ENCODE data around the gene AKT1.

Gene AKT1

GRCh38 chr14:104786091-104786586, 9.4 kb downstream of the AKT1 start:
- no peak for DNase-seq (ENCODE audit: low read depth)

- DNase-seq (ENCODE audit: low read depth) = no peak
Measured at GRCh38 chr14:104785708-104786080, 9.9 kb downstream of the AKT1 start.

- DNase-seq (ENCODE audit: low read depth) = no peak
Measured at GRCh38 chr14:104784846-104785707, 10.5 kb downstream of the AKT1 start.

GRCh38 chr14:104784218-104784568, 11.4 kb downstream of the AKT1 start:
- DNase-seq (ENCODE audit: low read depth) = no peak

GRCh38 chr14:104783484-104784217, 11.9 kb downstream of the AKT1 start:
- no peak for DNase-seq (ENCODE audit: low read depth)

GRCh38 chr14:104782808-104783139, 12.8 kb downstream of the AKT1 start:
- no peak for DNase-seq (ENCODE audit: low read depth)

- no peak for DNase-seq (ENCODE audit: low read depth)
Measured at GRCh38 chr14:104782086-104782807, 13.3 kb downstream of the AKT1 start.

GRCh38 chr14:104781271-104782077, 14.1 kb downstream of the AKT1 start:
- no peak for DNase-seq (ENCODE audit: low read depth)

- no peak for DNase-seq (ENCODE audit: low read depth)
Measured at GRCh38 chr14:104780513-104781030, 15.0 kb downstream of the AKT1 start.

GRCh38 chr14:104779776-104780512, 15.6 kb downstream of the AKT1 start:
- no peak for DNase-seq (ENCODE audit: low read depth)

- DNase-seq (ENCODE audit: low read depth) = no peak
Measured at GRCh38 chr14:104778694-104779331, 16.7 kb downstream of the AKT1 start.

GRCh38 chr14:104777808-104778249, 17.7 kb downstream of the AKT1 start:
- no peak for DNase-seq (ENCODE audit: low read depth)

GRCh38 chr14:104776961-104777807, 18.4 kb downstream of the AKT1 start:
- no peak for DNase-seq (ENCODE audit: low read depth)

- DNase-seq (ENCODE audit: low read depth) = no peak
Measured at GRCh38 chr14:104776481-104776880, 19.1 kb downstream of the AKT1 start.

- no peak for DNase-seq (ENCODE audit: low read depth)
Measured at GRCh38 chr14:104775073-104775489, 20.5 kb downstream of the AKT1 start.

- DNase-seq (ENCODE audit: low read depth) = no peak
Measured at GRCh38 chr14:104774453-104775072, 21.0 kb downstream of the AKT1 start.

GRCh38 chr14:104773505-104774452, 21.8 kb downstream of the AKT1 start:
- DNase-seq (ENCODE audit: low read depth) = no peak
